Measurements from ENCODE around the gene FZD2. TPM values are rescaled to one million over a fixed set of nuclear protein-coding genes. Genes with fewer than 3 reads are reported as not detected.

The FZD2 gene
- total and polyA plus RNA-seq, 2 of the 4 experiments (the other 2 are of a cell fraction) = 21.3 to 130 TPM

DNA sequence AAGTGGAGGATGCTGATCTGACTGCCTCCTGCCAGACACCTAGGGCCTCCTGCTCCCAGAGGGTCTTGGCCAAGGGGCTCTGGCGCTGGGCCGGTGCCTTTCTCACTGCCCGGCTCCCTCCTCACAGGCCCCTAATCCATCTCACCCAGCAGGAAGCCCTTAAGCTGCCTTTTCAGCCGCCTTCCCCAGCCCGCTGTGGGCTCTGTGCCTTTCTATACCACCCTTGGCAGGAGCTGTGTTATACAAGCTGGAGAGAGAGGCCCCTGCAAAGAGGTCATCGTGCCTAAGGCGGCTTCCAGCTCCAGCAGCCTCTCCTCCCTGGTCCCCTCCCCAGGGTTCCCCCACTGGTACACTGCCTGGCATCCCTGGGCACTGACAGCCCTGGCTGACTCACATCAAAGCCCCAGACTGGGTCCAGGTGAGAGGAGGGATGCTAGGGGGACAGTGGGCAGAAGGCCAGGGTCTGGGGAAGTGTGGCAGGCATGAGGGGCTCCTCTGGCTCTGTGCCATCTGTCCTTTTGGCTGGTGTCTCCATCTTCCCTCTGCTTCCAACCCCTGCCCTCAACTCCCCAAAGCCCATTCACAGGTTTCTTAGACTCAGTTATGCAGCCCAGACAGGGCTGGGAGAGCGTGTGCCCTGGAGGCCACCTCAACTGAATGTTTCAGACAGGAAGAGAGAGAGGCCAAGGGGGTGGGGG, 15.3 kb upstream of the FZD2 start:
- peak overlapping the region; percentile 32 for H3K9ac ChIP-seq (ENCODE audit: low read depth, low read length)
- POLR2A ChIA-PET (ENCODE audit: unreplicated experiment) = interaction anchor here (0.8 kb wide), 1 partner anchor 15 kb away, joined by 3 read pairs; no protein-coding TSS in a partner anchor

More for the DNA sequence above, 15.3 kb upstream of the FZD2 start:
- H3K27ac ChIP-seq (ENCODE audit: insufficient read depth, low read length) = peak overlapping the region; percentile 99
- in situ Hi-C loops (cut with MboI; ENCODE audit: low sequenced_read_pairs) = no loop called here
- H3K4ac ChIP-seq (ENCODE audit: low read depth, low read length) = peak overlapping the region; percentile 100
- peak overlapping the region; percentile 96 for H3K23ac ChIP-seq (ENCODE audit: low read depth, low read length)
- CTCF ChIA-PET = no interaction called here
- dilution Hi-C loops (cut with HindIII; ENCODE audit: low sequenced_read_pairs, unreplicated experiment) = no loop called here
- peaks cover 10 to 48% of the 10 kb centered on the region in 2 experiments for H3K79me1 ChIP-seq (ENCODE audit: low read depth in 1 of 2, low read length in 2 of 2)
- H2BK20ac ChIP-seq (ENCODE audit: low read depth, low read length) = peak overlapping the region; percentile 96
- no peaks in the 10 kb centered on the region for H3K36me3 ChIP-seq (ENCODE audit: control insufficient read depth, insufficient read depth, low read length)
- peaks cover 42% of the 10 kb centered on the region for H3K4me1 ChIP-seq (ENCODE audit: control insufficient read depth, insufficient read depth, low read length)
- H3K56ac ChIP-seq (ENCODE audit: extremely low read depth, insufficient read depth, low read length) = peak overlapping the region; percentile 99
- peak overlapping the region; percentile 100 for H4K91ac ChIP-seq (ENCODE audit: insufficient read depth, low read depth, low read length)
- H4K5ac ChIP-seq (ENCODE audit: low read depth, low read length) = peak overlapping the region; percentile 99
- peak overlapping the region; percentile 99 for H2AK9ac ChIP-seq (replicated peaks; ENCODE audit: low read depth, low read length, poor library complexity)
- DNase-seq = no peak
- H3K27me3 ChIP-seq (ENCODE audit: control insufficient read depth, insufficient read depth, low read length) = no peaks in the 10 kb centered on the region
- peak overlapping the region; percentile 98 for H2BK5ac ChIP-seq (ENCODE audit: low read depth, low read length, poor library complexity, severe bottlenecking)
- ATAC-seq (ENCODE audit: low read depth) = no peak
- TF ChIP-seq RFX5 (IDR thresholded peaks at IDR 0.05; ENCODE audit: low read depth, low read length) = no peak
- no peak for TF ChIP-seq CHD1 (IDR thresholded peaks at IDR 0.05; ENCODE audit: low read depth, low read length)
- TF ChIP-seq MAZ (IDR thresholded peaks at IDR 0.05; ENCODE audit: borderline replicate concordance, low read depth, low read length) = no peak
- no peak for TF ChIP-seq CTCF (conservative IDR thresholded peaks at IDR 0.05; ENCODE audit: low read depth, low read length)
- TF ChIP-seq RCOR1 (IDR thresholded peaks at IDR 0.05; ENCODE audit: insufficient replicate concordance, low read length) = no peak
- peak overlapping the region; percentile 93 for H3K14ac ChIP-seq (replicated peaks; ENCODE audit: low read depth, low read length)
- no peak overlapping the region for H3K4me3 ChIP-seq (ENCODE audit: insufficient read depth, low read depth, low read length)
- peak overlapping the region; percentile 100; the same call in 2 of the 3 replicates for H2BK15ac ChIP-seq (ENCODE audit: low read depth, low read length)
- peak overlapping the region; percentile 85 for H2AFZ ChIP-seq (replicated peaks; ENCODE audit: low read length, poor library complexity)
- peaks cover 32% of the 10 kb centered on the region for H3K9me1 ChIP-seq (ENCODE audit: insufficient read depth, low read length)
- H4K20me1 ChIP-seq (ENCODE audit: insufficient read depth, low read length) = no peaks in the 10 kb centered on the region
- BruUV-seq (replicated peaks) = no TSS peak
- peak overlapping the region; percentile 90 to 94 for H4K8ac ChIP-seq (ENCODE audit: low read depth in 2 of 2, low read length in 2 of 2)
- peak overlapping the region; percentile 98 for H2AK5ac ChIP-seq (ENCODE audit: low read depth, low read length)
- intact Hi-C loops (cut with micrococcal nuclease) = no loop called here
- peak overlapping the region; percentile 99 for H2BK120ac ChIP-seq (ENCODE audit: low read depth, low read length)
- peak overlapping the region; percentile 20; the same call in 1 of the 2 replicates for H3K4me2 ChIP-seq (ENCODE audit: low read depth, low read length)
- no CpG with 5 or more reads among the region's 8 CpGs for WGBS, 2 experiments (ENCODE audit: extremely low coverage in 2 of 2, insufficient read length in 1 of 2)
- peak overlapping the region; percentile 96 for H3K18ac ChIP-seq (ENCODE audit: low read depth, low read length)
- H3K9me3 ChIP-seq (ENCODE audit: control insufficient read depth, insufficient read depth, low read length) = no peaks in the 10 kb centered on the region
